Measurements from ENCODE around the gene MPLKIP. TPM values are rescaled to one million over a fixed set of nuclear protein-coding genes. Genes with fewer than 3 reads are reported as not detected.

MPLKIP gene
- total RNA-seq, 3 donors from 2014 or later, result 28.5 to 50.6 (median 50.1) TPM

DNA sequence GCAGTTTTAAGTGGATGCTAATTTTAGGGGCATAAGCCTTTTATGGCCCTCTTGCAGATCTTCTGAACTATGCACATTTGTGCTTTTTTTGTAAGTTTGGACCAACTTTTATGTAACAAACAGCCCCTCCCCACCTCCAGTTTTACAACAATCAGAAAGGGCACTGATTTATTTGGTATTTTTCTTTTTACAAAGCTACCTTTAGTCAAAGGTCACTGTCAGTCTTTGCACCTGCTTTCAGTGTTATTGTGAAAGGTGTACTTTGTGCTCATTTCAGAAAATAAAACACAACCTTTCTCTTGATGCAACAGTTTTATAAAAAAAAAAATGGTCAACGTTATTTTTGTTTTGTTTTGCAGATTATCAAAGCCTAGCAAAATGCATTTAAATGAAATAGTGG, 39.2 kb downstream of the MPLKIP start:
- TF ChIP-seq POLR2A (IDR thresholded peaks at IDR 0.05), result no peak
- TF ChIP-seq CTCF (IDR thresholded peaks at IDR 0.05), result no peak
- no peak for TF ChIP-seq POLR2AphosphoS5 (IDR thresholded peaks at IDR 0.05)
- Histone ChIP-seq H3K4me1 (no peaks in the 10 kb centered on the region), H3K4me3 (no peak overlapping the region), H3K36me3 (peaks cover 9% of the 10 kb centered on the region), H3K27me3 (no peaks in the 10 kb centered on the region), H3K27ac (no peak overlapping the region), H3K9me3 (no peaks in the 10 kb centered on the region)
- intact Hi-C loops (cut with DNase I; ENCODE audit: low total_unique reads), result no loop called here
- no peak for DNase-seq (ENCODE audit: low spot score in 2 of 2)

- TF ChIP-seq POLR2AphosphoS5 (IDR thresholded peaks at IDR 0.05), result no peak
- no peak for TF ChIP-seq CTCF (IDR thresholded peaks at IDR 0.05)
- no peak for TF ChIP-seq POLR2A (IDR thresholded peaks at IDR 0.05)
- no peaks in the 10 kb centered on the region for H3K4me1 ChIP-seq
- no peaks in the 10 kb centered on the region for H3K9me3 ChIP-seq
- H3K4me3 ChIP-seq, result no peak overlapping the region
- DNase-seq (ENCODE audit: low spot score in 2 of 2), result no peak
- peak overlapping the region in 1 of 2 donors; percentile 14 for H3K27ac ChIP-seq
- intact Hi-C loops (cut with DNase I; ENCODE audit: low total_unique reads), result no loop called here
- peaks cover 9% of the 10 kb centered on the region for H3K36me3 ChIP-seq
- H3K27me3 ChIP-seq, result no peaks in the 10 kb centered on the region
These were observed 40.6 kb downstream of the MPLKIP start for GRCh38 chr7:40093631-40094350.

- no peak for TF ChIP-seq POLR2A (IDR thresholded peaks at IDR 0.05)
- TF ChIP-seq CTCF (IDR thresholded peaks at IDR 0.05), result no peak
- no peak for TF ChIP-seq POLR2AphosphoS5 (IDR thresholded peaks at IDR 0.05)
- DNase-seq (ENCODE audit: low spot score in 2 of 2), result no peak
- Histone ChIP-seq H3K36me3 (peaks cover 9% of the 10 kb centered on the region), H3K4me1 (no peaks in the 10 kb centered on the region), H3K27ac (no peak overlapping the region), H3K9me3 (no peaks in the 10 kb centered on the region), H3K27me3 (no peaks in the 10 kb centered on the region), H3K4me3 (no peak overlapping the region)
- intact Hi-C loops (cut with DNase I; ENCODE audit: low total_unique reads), result no loop called here
These were observed 42.2 kb downstream of the MPLKIP start for GRCh38 chr7:40092182-40092581.

DNA sequence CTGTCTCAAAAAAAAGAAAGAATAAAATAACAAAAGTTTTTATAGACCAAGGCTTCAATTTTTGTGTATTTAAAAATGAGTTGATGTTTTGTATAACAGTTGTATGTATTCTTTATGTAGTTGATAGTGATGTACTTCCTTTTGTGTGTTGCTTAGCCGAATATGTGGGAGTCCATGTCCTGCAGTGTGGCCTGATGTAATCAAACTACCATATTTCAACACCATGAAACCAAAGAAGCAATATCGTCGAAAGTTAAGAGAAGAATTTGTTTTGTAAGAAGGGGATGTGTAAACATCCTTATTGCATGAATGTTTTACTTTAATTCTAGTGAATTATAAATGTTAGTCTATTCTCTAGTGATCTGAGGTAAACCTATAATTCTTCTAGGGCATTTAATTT, 56.6 kb downstream of the MPLKIP start:
- no peak for DNase-seq (ENCODE audit: low spot score in 2 of 2)
- no peak overlapping the region for H3K27ac ChIP-seq

More for the DNA sequence above, 56.6 kb downstream of the MPLKIP start:
- no peaks in the 10 kb centered on the region for H3K9me3 ChIP-seq
- no peaks in the 10 kb centered on the region for H3K27me3 ChIP-seq
- TF ChIP-seq CTCF (IDR thresholded peaks at IDR 0.05) (no peak), POLR2AphosphoS5 (IDR thresholded peaks at IDR 0.05) (no peak), POLR2A (IDR thresholded peaks at IDR 0.05) (no peak)
- H3K4me1 ChIP-seq, result no peaks in the 10 kb centered on the region
- H3K4me3 ChIP-seq, result no peak overlapping the region
- H3K36me3 ChIP-seq, result peaks cover 10% of the 10 kb centered on the region
- intact Hi-C loops (cut with DNase I; ENCODE audit: low total_unique reads), result no loop called here

Other genes with a start within 250 kb of the MPLKIP start
- gene CDK13, start 184.4 kb downstream of the MPLKIP start, total RNA-seq, result 100 to 1,000 TPM in 1 of 3 donors, 10 to 100 TPM in 2; 70.9 to 128 (median 95.4) TPM
- gene SUGCT, start 383 bp upstream of the MPLKIP start, total RNA-seq, result 1 to 10 TPM; 2.3 to 4.5 (median 4.0) TPM

Data from breast epithelium (tissue), 4 donors.